ENCODE data around the gene ZNRD2.

DNA sequence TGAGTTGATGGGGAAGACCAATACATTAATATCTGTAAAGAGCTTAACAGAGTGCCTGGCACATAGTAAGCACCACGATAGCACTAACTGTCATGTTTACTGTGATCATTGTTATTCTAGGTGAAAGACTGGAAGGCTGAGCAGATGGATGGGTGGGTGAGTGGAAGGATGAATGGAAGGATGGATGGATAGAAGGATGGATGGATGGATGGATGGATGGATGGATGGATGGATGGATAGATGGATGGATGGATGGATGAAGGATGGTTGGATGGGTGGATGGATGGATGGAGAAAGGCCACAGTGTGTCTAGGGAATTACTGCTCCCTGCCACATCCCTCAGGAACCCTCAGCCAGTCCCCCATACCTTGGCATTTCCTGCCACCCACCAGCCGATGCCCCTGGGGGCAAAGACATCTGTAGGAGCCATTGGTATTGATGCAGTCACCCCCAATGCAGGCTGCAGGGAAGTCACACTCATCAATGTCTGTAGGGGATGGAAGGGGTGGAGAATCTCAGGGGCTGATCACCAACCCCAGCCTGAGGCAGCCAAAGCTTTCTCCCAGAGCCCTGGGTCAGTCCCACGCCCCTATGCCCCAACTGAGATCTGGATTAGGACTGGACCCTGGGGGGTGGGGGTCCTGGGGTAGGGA lies 27.4 kb upstream of the ZNRD2 start:
- TF ChIP-seq, protein P1, sequence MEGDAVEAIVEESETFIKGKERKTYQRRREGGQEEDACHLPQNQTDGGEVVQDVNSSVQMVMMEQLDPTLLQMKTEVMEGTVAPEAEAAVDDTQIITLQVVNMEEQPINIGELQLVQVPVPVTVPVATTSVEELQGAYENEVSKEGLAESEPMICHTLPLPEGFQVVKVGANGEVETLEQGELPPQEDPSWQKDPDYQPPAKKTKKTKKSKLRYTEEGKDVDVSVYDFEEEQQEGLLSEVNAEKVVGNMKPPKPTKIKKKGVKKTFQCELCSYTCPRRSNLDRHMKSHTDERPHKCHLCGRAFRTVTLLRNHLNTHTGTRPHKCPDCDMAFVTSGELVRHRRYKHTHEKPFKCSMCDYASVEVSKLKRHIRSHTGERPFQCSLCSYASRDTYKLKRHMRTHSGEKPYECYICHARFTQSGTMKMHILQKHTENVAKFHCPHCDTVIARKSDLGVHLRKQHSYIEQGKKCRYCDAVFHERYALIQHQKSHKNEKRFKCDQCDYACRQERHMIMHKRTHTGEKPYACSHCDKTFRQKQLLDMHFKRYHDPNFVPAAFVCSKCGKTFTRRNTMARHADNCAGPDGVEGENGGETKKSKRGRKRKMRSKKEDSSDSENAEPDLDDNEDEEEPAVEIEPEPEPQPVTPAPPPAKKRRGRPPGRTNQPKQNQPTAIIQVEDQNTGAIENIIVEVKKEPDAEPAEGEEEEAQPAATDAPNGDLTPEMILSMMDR (IDR thresholded peaks at IDR 0.05) = no peak
- no peak for TF ChIP-seq POLR2AphosphoS5 (IDR thresholded peaks at IDR 0.05)

Data from upper lobe of left lung (tissue), 4 donors.